ENCODE results near the gene FAM236B. TPM values are rescaled to one million over a fixed set of nuclear protein-coding genes. Genes with fewer than 3 reads are reported as not detected.
A peak's percentile ranks its signal among the peaks of the same experiment; 100 is the strongest.
"Not testable (repeated sequence)": the region's sequence is repeated elsewhere in the genome, so short reads cannot be mapped to it uniquely, and the experiment has no call there.

The FAM236B gene
- not detected for total RNA-seq

DNA sequence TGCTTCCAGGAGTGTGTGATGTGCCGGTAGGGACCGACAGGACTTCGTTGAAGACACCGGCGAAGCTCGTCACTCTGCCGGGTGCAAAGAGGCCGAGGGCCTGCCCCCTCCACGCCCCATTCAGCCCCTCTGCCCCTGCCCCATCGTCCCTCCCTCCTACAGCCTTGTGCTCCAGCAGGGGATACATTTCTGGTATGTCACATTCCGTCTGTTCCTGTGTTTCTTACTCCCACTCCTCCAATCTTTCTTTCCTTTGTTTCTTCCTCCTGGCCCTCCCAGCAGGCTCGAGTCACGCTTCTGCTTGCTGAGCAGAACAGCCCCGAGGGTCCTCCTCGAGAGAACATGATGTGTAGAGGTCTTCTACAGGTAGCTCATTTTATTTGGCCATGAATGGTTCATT lies at the start of gene FAM236B:
Gene FAM236B (minus strand): TSS at position 101 of the 400 bp plus-strand sequence. CDS start 100 bp downstream, at position 1.
- H3K9me3 Mint-ChIP-seq; H3K4me3 Mint-ChIP-seq; H3K4me1 Mint-ChIP-seq; H3K27me3 Mint-ChIP-seq; ATAC-seq (replicated peaks); H3K36me3 Mint-ChIP-seq (ENCODE audit: low read depth); H3K27ac Mint-ChIP-seq: not testable (repeated sequence)

DNA sequence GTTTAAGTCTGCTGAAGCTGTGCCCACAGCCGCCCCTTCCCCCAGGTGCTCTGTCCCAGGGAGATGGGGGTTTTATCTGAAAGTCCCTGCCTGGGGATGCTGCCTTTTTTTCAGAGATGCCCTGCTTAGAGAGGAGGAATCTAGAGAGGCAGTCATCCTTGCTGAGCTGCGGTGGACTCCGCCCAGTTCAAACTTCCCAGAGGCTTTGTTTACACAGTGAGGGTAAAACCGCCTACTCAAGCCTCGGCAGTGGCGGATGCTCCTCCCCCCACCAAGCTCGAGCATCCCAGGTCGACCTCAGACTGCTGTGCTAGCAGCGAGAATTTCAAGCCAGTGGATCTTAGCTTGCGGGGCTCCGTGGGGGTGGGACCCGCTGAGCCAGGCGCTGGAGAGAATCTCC lies 48.2 kb upstream of the FAM236B start:
- not testable (repeated sequence) for H3K27ac Mint-ChIP-seq; H3K4me1 Mint-ChIP-seq; ATAC-seq (replicated peaks); H3K9me3 Mint-ChIP-seq; H3K4me3 Mint-ChIP-seq; H3K27me3 Mint-ChIP-seq; H3K36me3 Mint-ChIP-seq (ENCODE audit: low read depth)

- not testable (repeated sequence) for H3K27ac Mint-ChIP-seq; H3K4me1 Mint-ChIP-seq; H3K27me3 Mint-ChIP-seq; H3K4me3 Mint-ChIP-seq; ATAC-seq (replicated peaks); H3K36me3 Mint-ChIP-seq (ENCODE audit: low read depth); H3K9me3 Mint-ChIP-seq
These were observed 25.6 kb upstream of the FAM236B start, which contains the start of gene FAM236D for GRCh38 chrX:72808110-72808509. Gene FAM236D (minus strand): TSS chrX:72808210. CDS start chrX:72808110, 100 bp downstream.

GRCh38 chrX:72790390-72790789 lies 7.9 kb upstream of the FAM236B start:
- not testable (repeated sequence) for H3K27me3 Mint-ChIP-seq; H3K4me1 Mint-ChIP-seq; H3K27ac Mint-ChIP-seq; ATAC-seq (replicated peaks); H3K4me3 Mint-ChIP-seq; H3K36me3 Mint-ChIP-seq (ENCODE audit: low read depth); H3K9me3 Mint-ChIP-seq

GRCh38 chrX:72788142-72788541 lies 5.7 kb upstream of the FAM236B start:
- H3K27ac Mint-ChIP-seq; H3K4me1 Mint-ChIP-seq; H3K36me3 Mint-ChIP-seq (ENCODE audit: low read depth); H3K27me3 Mint-ChIP-seq; H3K9me3 Mint-ChIP-seq; H3K4me3 Mint-ChIP-seq; ATAC-seq (replicated peaks): not testable (repeated sequence)

DNA sequence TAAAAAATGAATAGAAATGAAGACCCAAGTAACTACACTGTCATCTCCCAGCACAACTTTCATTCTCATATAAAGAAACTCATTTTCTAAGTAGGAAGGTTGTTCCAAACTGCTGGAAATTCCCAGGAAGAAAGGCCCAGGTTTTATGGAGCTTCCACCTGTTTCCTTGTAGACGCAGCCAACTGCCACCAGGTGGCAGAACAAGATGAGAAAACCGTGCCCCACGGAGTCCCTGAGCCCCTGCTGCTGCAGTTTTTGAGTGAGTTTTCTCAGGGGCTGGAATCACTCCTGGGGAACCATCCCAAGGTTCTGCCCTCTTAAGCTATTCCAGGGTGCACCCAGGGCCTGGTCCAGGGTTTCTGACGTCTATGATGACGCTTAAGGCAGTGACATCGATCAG lies 1.5 kb upstream of the FAM236B start:
- H3K4me1 Mint-ChIP-seq; H3K4me3 Mint-ChIP-seq; H3K36me3 Mint-ChIP-seq (ENCODE audit: low read depth); H3K9me3 Mint-ChIP-seq; H3K27me3 Mint-ChIP-seq; ATAC-seq (replicated peaks); H3K27ac Mint-ChIP-seq: not testable (repeated sequence)

DNA sequence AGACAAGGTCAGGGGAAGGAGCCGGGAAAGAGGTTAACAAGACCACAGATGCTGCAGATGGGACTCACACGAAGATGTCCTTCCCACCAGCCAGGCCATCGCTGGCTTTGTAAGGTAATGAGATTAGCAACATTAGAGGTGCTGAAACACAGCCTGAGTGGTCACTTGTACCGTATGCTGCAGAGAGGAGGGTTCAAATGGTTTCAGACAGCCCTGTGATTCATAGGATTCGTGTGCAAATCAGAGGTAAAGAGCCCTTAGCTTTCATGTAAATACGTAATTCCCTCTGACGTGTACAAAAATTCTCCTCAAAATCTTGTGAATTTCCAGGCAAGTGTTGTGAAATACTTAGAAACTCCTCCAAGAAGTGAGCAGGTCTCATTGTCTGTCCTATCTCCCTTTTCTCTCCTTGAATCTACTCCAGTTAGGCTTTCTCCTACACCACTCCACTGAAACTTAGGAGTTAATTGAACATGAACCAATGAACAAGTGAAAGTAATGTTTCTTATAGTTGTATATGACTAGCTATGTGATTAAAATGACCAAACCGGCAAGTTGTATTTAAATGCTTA lies 991 bp upstream of the FAM236B start:
- H3K4me1 Mint-ChIP-seq; H3K27ac Mint-ChIP-seq; ATAC-seq (replicated peaks); H3K9me3 Mint-ChIP-seq; H3K36me3 Mint-ChIP-seq (ENCODE audit: low read depth); H3K4me3 Mint-ChIP-seq; H3K27me3 Mint-ChIP-seq: not testable (repeated sequence)

GRCh38 chrX:72778146-72778545 lies 4.3 kb downstream of the FAM236B start:
- not testable (repeated sequence) for H3K36me3 Mint-ChIP-seq (ENCODE audit: low read depth); H3K27ac Mint-ChIP-seq; ATAC-seq (replicated peaks); H3K4me1 Mint-ChIP-seq; H3K4me3 Mint-ChIP-seq; H3K9me3 Mint-ChIP-seq; H3K27me3 Mint-ChIP-seq

- not testable (repeated sequence) for H3K4me1 Mint-ChIP-seq; H3K36me3 Mint-ChIP-seq (ENCODE audit: low read depth); H3K27ac Mint-ChIP-seq; H3K9me3 Mint-ChIP-seq; H3K27me3 Mint-ChIP-seq; H3K4me3 Mint-ChIP-seq
- peak; percentile 90 for ATAC-seq (replicated peaks)
These were observed 5.0 kb downstream of the FAM236B start for GRCh38 chrX:72777467-72777790.

DNA sequence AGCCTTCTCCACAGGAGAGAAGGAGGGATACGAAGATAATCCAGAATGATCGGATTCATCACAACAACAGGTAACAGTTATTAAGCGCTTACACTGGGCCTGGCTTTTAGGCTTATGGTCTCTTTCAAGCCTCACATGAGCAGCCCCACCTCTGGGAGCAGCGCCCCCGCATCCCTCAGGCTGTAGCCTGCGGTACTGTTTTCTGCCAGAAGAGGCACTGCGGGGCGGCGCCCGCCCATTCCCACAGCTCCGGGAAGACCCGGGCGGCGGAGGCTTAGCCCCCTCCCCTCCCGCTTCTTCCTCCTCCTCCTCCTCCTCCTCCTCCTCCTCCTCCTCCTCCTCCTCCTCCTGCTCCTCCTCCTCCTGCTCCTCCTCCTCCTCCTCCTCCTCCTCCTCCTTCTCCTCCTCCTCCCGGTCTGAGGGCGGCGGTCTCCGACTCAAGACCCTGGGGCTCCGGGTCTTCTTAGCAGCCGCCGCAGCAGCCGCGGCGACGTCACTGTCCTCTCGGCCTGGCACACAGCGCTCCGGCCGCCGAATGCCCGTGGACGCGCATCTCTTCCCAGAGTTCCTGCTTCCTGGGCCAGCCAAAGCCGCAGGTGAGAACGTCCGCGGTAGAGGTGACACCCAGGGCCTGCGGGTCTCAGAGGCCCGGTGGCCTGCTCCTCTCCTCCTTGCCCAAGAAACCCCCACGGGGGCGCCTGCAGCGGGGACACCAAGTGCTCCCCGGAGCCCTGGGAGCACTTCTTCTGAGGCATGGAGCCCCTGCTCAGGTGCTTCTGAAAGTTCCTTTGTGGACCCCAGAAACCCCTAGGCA lies 5.6 kb downstream of the FAM236B start, which contains the start of gene DMRTC1B:
Gene DMRTC1B (plus strand): TSS at position 238 of the 814 bp plus-strand sequence. CDS start 68,246 bp downstream, outside the sequence.
- H3K4me1 Mint-ChIP-seq; H3K4me3 Mint-ChIP-seq; H3K27me3 Mint-ChIP-seq; H3K9me3 Mint-ChIP-seq; H3K27ac Mint-ChIP-seq; H3K36me3 Mint-ChIP-seq (ENCODE audit: low read depth): not testable (repeated sequence)
- peak; percentile 82 for ATAC-seq (replicated peaks)

DNA sequence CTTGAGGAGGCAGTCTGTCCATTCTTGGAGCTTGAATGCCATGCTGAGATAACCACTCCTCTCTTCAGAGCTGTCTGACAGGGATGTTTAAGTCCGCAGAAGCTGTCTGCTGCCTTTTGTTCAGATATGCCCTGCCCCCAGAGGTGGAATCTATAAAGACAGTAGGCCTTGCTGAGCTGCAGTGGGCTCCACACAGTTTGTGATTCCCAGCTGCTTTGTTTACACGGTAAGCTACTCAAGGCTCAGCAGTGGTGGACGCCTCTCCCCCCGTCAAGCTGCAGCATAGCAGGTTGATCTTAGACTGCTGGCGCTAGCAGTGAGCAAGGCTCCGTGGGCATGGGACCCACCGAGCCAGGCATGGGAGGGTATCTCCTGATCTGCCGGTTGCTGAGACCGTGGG lies 22.0 kb downstream of the FAM236B start:
- not testable (repeated sequence) for H3K9me3 Mint-ChIP-seq; H3K27ac Mint-ChIP-seq; H3K4me3 Mint-ChIP-seq; ATAC-seq (replicated peaks); H3K27me3 Mint-ChIP-seq; H3K36me3 Mint-ChIP-seq (ENCODE audit: low read depth); H3K4me1 Mint-ChIP-seq

DNA sequence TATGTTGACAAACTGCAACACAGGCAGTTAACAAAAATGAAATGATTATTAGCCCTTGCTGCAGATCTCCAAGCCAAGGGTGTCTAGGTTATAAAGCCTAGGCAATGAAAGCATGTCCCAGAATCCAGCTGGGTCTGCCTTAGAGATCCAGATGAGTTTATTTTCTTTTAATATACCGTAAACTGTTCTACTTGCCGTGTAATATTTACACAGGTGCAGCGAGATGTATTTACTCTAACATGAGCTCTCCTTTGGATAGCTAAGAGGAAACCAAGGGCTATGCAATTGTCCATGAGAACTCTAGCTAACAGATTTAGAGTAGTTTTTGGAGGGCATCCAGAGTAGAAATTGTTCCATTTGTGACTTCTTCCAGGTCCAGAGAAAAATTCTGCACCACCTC lies 33.9 kb downstream of the FAM236B start:
- H3K4me3 Mint-ChIP-seq; H3K36me3 Mint-ChIP-seq (ENCODE audit: low read depth); ATAC-seq (replicated peaks); H3K27me3 Mint-ChIP-seq; H3K4me1 Mint-ChIP-seq; H3K9me3 Mint-ChIP-seq; H3K27ac Mint-ChIP-seq: not testable (repeated sequence)

GRCh38 chrX:72745546-72745945 lies 36.9 kb downstream of the FAM236B start:
- ATAC-seq (replicated peaks); H3K4me1 Mint-ChIP-seq; H3K36me3 Mint-ChIP-seq (ENCODE audit: low read depth); H3K4me3 Mint-ChIP-seq; H3K27me3 Mint-ChIP-seq; H3K9me3 Mint-ChIP-seq; H3K27ac Mint-ChIP-seq: not testable (repeated sequence)

- H3K9me3 Mint-ChIP-seq = no peaks in the 10 kb centered on the region
These were observed 46.9 kb downstream of the FAM236B start for GRCh38 chrX:72735561-72735960.

DNA sequence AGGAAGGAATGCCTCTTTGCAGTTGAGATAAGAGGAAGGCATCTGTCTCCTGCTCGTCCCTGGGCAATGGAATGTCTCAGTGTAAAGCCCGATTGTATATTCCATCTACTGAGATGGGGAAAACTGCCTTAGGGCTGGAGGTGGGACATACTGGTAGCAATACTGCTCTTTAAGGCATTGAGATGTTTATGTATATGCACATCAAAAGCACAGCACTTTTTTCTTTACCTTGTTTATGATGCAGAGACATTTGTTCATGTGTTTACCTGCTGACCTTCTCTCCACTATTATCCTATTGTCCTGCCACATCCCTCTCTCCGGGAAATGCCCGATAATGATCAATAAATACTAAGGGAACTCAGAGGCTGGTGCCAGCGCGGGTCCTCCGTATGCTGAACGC lies 48.8 kb downstream of the FAM236B start:
- H3K4me1 Mint-ChIP-seq; H3K4me3 Mint-ChIP-seq; H3K9me3 Mint-ChIP-seq; H3K36me3 Mint-ChIP-seq (ENCODE audit: low read depth); ATAC-seq (replicated peaks); H3K27ac Mint-ChIP-seq: not testable (repeated sequence)
- peaks cover 41% of the 10 kb centered on the region for H3K27me3 Mint-ChIP-seq

More at GRCh38 chrX:72735561-72735960, 46.9 kb downstream of the FAM236B start:
- Mint-ChIP-seq H3K4me1 (no peaks in the 10 kb centered on the region), H3K27ac (no peak overlapping the region), H3K36me3 (ENCODE audit: low read depth) (no peaks in the 10 kb centered on the region), H3K4me3 (no peak overlapping the region), H3K27me3 (peaks cover 42% of the 10 kb centered on the region)
- no peak for ATAC-seq (replicated peaks)
